Activated CD4-positive, alpha-beta T cell treated with anti-CD3 and anti-CD28 coated beads, Interleukin-2, Interleukin-4, amounts not matched to agents 100 ng/mL and 50 ng/mL, durations not matched to agents 16 hours and 8 hours (primary cell): ENCODE results near the gene INPP5K.
A peak's percentile ranks its signal among the peaks of the same experiment; 100 is the strongest.
"Not testable (repeated sequence)": the region's sequence is repeated elsewhere in the genome, so short reads cannot be mapped to it uniquely, and the experiment has no call there.

Source experiments
- DNase-seq: peaks from one replicate; pipeline ENCODE4 v3.0.0-alpha.2; 2020; ENCODE audit warnings: low spot score

Gene INPP5K

GRCh38 chr17:1546292-1546922 is 30.0 kb upstream of the INPP5K start:
- DNase-seq = no peak

GRCh38 chr17:1545618-1546017 is 29.2 kb upstream of the INPP5K start:
- no peak for DNase-seq

- no peak for DNase-seq
Measured at GRCh38 chr17:1542316-1542715, 25.9 kb upstream of the INPP5K start.

DNA sequence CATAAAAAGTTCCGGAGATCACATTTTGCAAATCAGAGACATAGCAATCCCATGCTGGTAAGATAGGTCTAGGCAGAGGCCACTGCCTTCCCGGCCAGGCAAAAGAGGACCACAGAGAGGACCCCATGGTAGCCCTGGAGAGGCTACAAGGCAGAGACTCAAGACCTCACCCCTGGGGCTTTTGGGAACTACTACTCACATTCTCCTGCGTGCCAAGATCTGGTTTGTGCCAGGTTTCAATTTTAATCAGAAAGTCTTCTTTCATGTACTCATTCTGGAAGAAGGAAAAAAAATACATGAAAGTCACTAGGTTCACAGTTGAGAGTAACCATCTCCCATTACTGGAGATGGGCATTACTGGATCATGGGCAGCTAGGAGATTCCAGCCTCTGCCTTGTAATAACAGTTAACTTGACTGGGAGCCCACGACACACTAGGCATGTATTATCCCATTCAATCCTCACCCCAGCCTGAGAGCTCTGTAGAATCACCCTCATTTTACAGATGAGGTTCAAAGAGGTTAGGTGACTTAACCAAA is 25.0 kb upstream of the INPP5K start:
- peak; percentile 43 for DNase-seq

DNA sequence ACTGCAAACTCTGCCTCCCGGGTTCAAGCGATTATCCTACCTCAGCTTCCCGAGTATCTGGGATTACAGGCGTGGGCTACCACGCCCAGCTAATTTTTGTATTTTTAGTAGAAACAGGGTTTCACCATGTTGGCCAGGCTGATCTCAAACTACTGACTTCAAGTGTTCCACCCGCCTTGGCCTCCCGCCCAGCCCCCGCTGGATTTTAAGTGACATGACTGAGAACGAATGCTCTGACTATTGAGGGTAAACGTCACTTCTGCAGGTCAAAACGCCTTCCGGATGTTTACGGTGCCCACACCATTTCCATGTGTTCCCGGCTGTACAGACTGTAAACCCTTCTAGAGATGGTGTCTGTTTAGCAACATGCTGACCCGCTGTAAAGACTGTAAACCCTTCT is 23.4 kb upstream of the INPP5K start:
- DNase-seq = no peak

DNA sequence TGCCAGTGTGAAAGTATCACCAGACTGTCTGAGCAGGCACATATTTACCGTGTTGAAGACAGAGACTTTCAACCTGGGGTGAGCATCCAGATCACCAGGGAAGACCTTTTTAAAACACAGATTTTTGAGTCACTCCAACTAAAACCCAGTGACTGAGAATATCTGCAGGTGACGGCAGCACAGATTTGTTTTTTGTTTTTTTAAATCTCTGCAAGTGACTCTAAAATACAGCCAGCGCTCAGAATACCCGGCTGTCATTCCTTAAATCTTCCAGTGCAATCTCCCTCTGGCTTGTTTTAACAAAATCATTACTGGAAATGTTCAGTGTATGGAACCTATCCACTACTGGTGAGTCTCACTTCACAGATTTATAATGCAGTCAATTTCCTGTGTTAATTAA is 19.3 kb upstream of the INPP5K start:
- DNase-seq = no peak

GRCh38 chr17:1533661-1534325 is 17.4 kb upstream of the INPP5K start:
- no peak for DNase-seq

DNA sequence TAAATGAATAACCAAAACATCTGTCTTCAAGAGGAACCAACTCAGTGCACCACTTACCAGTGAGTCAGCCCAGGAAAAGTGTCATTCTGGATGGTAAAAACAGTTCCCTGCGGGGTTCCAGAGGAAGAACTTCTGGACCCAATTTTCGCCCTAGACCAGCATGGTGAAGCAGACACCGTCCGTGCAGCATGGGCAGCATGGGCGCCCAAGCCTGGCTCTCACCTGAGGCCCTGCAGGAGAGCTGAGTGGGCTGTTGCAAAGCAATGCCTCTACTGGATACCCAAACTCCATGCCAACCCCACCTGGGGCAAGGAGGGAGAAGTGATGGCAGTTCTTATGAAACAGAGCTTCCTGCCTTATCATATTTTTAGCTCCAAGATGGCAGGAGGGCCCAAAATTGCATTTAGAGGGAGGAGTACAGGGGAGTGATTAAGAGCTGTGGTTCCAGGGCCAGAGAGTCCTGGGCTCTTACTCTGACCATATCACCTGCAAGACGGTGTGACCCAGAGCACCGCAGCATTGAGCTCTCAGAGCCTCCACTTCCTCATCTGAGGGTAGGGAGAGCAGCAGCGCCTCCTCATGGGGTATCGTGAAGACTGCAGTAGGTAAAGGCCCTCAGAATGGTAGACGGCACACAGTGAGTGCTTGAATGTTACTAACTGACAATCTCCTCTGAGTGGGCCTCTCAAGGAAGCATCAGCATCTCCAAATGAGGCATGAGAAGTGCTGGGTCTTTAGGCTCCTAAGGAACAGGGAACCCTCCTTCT is 16.6 kb upstream of the INPP5K start:
- DNase-seq = peak; percentile 11

DNA sequence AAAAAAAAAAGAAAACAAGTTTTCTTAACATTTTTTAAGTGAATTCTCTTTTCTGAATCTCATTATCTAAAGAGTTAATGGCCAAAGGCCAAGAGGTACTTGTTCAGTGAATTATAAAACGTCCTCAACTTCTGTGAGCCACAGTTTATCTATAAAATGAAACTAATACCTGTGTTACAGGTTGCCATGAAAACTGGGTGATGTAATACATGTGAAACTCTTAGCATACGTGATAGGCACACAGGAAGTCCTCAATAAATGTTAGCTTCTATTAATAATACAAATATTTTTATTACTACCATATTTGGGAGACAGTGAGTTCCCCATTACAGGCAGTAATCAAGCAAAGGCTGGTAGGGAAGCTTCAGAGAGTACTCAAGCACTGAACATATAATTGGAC is 13.5 kb upstream of the INPP5K start:
- DNase-seq = no peak

GRCh38 chr17:1526876-1527275 is 10.5 kb upstream of the INPP5K start:
- not testable (repeated sequence) for DNase-seq

DNA sequence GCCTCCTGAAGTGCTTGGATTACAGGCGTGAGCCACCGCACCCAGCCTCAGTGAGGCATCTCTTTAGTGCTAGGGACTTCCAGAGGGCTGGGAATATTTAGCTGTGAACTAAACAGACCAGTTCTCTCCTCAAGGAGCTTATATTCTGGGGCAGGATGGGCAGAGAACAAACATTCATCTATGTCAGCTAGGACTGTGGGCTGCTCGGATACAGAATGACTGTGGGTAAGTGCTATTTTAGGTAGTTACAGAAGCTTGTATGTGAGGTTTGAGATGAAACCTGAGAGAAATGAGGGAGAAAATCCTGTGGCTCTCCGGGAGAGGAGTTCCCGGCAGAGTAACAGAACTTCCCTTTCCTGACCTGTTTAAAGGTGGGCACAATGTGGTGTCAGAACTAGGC is 6.2 kb upstream of the INPP5K start:
- DNase-seq = no peak

GRCh38 chr17:1521086-1521640 is 4.8 kb upstream of the INPP5K start:
- DNase-seq = no peak

DNA sequence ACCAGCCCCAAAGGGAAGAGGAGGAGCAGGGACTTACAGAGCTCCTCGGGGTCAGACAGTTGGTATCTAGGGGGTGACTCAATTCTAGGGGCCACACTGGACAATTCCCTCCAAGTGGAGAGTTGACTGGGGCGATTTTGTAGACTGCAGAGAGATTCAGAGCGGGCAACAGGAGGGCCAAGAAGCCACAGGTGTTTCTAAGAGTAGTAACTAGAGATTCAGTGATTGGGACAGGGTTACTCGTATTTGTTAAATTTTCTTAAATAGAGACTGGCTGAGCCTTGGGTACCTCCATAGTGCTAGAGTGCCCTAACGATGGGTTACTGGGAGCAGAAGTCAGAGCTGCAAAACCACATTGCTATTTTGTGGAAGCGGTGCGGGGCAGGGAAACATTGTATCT is 3.3 kb upstream of the INPP5K start:
- no peak for DNase-seq

GRCh38 chr17:1518410-1518809 is 2.0 kb upstream of the INPP5K start:
- no peak for DNase-seq

GRCh38 chr17:1515640-1516387 is 598 bp downstream of the INPP5K start:
- peak; percentile 61 for DNase-seq

- DNase-seq = no peak
Measured at GRCh38 chr17:1512351-1512750, 4.1 kb downstream of the INPP5K start.

DNA sequence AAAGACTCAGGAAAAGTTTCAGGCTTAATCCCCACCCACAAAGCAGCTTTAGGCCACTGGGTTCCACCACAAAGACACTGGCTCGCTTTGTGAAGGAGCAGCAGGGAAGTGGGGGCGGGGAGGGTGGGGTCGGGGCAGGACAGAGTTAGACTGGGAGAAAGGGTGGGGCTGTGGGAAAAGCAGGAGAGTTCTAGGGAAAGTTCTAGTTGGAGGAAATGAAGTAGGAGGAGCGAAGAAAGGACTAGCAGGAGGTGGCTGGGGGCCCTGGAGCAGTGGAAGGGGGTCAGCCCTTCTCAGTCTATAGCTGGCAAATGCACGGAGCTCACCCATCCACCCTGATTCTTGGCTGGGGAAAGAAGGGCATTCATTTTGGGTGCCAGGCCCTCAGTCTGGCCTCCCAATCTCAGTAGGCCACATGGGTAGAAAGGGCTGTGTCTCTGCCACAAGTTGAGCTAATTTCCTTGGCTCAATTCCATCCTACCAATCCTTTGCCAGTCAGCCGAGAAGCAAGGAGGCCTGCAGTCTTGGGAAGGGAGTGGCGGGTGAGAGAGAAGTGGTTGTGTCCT is 4.6 kb downstream of the INPP5K start:
- DNase-seq = no peak

- DNase-seq = no peak
Measured at GRCh38 chr17:1511290-1511689, 5.1 kb downstream of the INPP5K start.

DNA sequence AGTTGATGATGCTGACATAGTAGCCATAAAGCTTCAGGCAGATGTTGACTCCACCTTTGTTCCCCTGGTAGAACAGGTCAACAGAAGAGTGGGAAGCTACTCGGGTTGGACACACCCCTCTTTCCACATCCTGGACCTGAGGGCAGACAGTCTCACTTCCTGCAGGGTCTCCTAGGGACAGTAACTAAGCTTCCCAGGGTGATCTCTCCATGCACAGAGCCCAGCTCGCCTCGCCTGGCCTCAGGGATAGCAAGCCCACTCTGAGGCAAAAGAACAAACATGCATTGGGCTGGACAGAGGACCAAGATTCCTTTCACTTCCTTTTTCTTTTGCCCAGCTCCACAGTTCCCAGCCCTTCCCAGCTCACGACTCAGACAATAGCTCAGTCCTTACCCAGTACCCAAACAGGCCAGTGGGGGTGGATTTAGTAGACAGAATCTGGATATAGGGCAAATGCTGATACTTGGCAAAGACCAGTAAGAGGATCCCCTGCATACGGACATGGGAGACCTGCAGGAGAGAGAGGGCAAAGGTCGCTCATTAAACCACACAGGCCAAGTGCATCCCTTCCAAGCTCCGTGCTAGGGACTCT is 7.0 kb downstream of the INPP5K start:
- no peak for DNase-seq

DNA sequence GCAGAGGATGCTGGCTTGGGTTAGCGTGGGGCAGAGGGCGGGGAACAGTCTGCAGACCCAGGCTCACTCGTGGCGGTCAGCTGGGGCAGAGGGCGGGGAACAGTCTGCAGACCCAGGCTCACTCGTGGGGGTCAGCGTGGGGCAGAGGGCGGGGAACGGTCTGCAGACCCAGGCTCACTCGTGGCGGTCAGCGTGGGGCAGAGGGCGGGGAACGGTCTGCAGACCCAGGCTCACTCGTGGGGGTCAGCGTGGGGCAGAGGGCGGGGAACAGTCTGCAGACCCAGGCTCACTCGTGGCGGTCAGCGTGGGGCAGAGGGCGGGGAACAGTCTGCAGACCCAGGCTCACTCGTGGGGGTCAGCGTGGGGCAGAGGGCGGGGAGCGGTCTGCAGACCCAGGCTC is 7.7 kb downstream of the INPP5K start:
- not testable (repeated sequence) for DNase-seq

DNA sequence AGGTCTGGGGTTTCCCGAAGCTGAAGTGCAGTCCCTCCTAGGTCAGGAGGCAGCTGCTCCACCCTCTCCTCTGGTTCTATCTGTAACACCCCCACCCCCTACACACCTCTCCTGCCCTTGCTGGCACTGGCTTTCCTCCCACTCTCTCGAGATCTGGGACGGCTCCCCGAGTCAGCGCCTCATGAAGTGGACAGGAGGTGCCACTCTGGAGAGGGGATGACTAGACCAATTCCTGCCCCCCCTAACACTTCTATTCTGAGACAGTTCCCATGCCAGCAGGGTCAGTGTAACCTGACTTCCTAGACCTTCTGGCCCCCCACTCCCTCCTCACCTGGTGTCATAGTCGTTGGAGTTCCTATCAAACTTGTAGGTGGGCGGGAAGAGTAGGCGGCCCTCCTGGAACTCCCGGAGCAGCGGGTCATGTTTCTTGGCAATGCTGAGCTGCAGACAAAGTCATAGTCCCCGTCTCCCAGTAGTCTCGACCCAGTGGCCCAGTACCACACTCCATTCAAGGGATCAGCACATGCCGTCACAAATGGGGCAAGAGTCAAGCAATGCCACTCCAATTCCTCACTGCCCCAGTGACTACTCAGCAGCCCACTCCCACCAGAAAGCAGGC is 9.7 kb downstream of the INPP5K start:
- DNase-seq = no peak
